GM18861 (cell line): Measurements from ENCODE around the gene CASP5.

ENCODE experiments used
- ATAC-seq: cut with Tn5 transposase; IDR thresholded peaks from one replicate; pipeline ENCODE4 v1.9.1; 2021; ENCODE audit not compliant: unreplicated experiment

Gene CASP5

DNA sequence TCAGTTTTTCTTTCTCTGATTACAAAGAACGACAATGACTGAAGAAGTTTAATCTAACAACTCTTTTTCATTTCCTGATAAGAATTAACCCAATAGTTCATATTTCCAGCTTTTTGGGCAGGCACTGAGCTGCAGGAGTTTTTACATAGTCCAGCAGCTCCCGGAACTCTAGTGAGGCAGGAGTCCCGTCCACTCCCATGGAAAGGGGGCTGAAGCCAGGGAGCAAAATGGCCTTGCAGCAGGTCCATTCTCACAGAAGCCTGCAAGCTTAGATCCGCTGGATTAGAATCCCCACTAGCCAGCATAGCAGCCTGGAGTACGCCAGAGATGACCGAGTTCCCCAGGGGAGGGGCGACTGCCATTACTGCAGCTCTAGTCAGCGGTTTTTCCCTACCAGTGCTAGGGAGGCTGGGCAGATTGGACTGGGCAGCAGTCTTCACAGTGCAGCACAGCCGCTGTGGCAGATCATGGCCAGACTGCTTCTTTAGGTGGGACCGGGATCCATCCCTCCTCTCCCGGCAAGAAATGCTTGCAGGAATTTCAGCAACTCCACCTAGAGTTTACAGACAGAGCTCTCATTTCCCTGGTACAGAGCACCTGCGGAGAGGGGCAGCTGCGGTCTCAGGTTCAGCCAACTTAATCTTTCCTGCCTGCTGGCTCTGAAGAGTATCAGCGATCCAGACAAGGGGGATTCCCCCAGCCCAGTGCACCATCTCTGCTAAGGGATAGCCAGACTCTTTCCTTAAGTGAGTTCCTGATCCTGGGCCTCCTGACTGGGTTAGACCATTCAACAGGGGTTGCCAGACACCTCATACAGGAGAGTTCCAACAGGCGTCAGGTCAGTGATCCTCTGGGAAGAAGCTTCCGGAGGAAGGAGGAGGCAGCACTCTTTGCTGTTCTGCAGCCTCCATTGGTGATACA, 53.9 kb downstream of the CASP5 start:
- ATAC-seq = no peak

DNA sequence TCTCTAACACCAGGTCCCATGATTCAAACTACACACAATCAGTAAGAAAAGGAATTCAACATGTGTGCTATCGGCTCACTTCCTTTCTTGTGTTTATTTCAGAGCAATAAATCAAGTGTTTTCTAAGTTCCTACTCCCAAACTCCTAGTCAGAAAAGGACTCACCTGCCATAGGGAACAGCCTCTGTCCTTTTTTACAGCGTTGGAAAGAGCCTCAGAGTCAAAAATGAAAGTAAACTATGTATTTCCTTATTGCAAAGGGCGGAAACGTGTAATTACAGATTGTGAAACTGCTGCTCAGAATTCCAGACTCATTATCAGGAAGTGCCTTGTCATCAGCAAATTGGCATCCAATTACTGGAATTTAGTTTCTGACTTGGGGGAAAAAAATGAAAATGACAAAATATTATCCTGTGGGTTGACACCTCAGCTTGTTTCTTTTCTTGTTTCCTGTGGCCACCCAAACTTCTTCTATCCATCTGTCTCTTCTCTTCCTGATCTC, 54.6 kb downstream of the CASP5 start, which contains the start of gene CASP4:
Gene CASP4, minus strand, starts transcription at position 220 of the 501 bp plus-strand sequence. Its CDS starts 49 bp downstream, at position 171.
- ATAC-seq = peak; percentile 77

DNA sequence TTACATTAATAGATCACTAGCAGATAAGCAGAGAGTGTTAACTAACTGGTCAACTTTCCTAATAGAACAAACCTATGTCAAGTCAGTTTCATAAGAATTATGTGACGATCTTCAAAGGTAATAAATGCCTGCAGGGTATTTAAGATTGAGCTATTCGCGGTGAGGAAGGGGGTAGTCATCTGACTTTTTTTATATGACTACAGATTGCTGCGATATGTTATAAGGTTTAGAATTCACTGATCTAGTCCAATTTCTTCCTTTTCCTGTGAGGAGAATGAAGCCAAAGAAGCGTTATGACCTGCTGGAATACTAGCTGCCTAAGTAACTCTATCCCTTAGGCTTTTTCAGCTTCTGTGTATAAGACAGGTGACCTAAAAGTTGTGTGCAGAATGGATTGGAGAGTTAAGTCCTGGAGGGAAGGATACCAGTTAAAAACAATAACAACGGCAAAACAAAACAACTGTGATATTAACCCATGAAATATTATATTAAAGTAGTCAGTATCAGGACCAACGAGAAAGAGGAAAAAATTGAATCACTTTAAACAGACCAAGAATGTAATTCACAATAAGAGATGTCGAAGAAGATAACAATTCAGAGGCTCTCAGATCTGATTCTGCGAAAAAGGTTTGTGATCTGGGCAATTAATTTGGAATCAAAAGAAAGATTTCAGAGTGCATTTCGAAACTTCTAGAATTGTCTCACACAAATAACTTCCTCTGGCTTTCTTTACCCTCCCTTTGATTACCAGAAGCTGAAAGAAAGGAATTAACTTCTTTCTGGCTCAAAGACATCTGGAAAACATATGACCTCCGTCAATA, 55.2 kb downstream of the CASP5 start:
- ATAC-seq = no peak

DNA sequence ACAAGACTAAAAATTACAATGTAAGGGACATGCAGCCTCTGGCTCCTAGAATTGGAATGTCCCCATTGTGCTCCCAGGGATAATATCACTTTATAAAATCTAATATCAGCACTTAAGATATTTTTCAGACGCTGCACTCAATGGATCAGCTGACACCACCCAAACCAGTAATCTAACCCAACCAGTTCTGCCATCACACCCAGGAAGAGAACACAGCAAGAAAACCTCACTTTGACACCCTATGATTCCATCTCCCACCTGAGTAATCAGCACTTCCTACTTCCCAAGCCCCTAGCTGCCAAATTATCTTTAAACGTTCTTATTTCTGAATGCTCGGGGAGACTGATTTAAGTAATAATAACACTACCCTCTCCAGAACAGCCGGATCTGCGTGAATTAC, 57.2 kb downstream of the CASP5 start:
- no peak for ATAC-seq

DNA sequence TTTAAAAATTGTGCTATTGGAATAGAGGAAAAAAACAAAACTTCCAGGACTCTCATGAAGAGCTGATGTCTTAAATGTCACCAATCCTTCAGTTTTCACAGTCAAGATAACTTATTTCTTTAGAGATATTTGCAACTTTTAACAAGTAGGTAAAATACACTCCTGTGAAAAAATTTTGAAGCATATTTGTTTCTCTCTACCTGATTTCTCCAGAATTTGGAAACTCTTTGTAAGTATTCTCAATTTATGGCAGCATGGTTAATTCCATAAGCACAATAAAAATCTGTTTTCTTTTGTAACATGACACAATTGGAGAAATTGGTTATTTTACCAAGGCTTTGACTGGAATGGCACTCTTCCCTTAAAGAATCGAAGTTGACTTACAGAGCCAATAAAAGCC, 58.7 kb downstream of the CASP5 start:
- no peak for ATAC-seq

DNA sequence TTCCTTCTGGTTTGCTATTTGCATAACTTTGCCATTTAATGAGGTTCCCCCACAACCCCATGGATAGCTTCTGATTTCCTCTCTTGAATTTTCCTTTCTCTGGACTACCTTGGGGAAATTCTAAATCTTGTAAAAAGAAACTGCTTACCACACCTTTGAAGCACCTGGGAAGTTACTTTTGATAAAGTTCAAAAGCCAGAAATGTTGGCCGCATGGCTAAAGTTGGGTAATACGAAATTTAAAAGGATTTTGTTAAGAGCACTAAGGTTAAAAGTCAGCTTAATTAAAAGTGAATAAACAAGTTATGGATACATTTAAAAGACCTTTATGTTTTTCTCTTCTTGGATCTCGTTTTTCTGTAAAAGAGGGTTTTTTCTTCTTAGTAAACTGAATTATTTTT, 60.1 kb downstream of the CASP5 start:
- no peak for ATAC-seq

DNA sequence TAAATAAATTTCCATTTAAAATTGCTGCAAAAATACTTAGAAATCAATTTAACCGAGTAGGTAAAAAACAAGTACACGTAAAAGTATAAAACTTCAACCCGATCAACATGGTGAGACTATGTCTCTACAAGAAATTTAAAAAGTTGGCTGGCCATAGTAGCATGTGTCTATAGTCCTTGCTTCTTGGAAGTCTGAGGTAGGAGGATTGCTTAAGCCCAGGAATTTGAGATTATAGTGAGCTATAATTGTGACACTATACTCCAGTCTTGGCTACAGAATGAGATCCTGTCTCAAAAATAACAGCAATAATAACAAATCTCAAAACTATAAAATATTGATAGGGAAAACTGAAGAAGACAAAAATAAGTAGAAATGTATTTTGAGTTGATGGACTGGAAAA, 65.7 kb downstream of the CASP5 start:
- ATAC-seq = no peak

DNA sequence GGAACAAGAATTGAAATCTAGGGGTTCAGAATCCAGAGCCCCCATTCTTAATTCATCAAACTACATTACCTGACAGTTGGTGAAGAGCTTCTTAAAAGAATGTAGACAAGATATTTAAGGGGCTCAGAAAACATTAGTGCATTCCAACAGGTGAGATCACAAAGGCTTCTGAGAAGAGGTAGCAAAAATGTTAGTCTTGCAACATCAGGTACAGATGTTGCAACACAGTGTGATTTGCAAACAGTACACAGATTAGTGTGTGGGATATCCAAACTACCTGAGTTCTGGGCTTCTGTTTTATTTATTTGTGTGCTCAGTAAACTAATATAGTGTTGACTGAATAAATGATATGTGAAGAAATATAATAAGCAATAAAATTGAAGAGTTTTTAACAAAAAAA, 66.4 kb downstream of the CASP5 start:
- ATAC-seq = no peak

DNA sequence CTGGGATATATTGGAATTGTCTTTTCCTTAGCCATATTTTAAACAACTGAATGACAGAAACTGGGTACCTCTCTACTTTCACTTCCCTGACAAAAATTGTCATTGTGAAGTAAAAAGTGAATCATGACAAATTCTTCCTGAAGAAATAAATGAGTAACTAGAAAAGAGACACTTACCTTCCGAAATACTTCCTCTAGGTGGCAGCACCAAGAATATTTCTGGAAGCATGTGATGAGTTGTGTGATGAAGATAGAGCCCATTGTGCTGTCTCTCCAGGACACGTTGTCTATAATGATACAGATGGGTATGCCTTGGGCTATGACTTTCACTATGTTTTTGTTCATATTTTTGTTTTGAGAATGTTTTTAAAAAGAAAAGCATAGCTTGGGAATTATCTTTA, 76.1 kb downstream of the CASP5 start:
- ATAC-seq = peak; percentile 97
